GM10248 (cell line): ENCODE data around the gene SPPL2C.
A peak's percentile ranks its signal among the peaks of the same experiment; 100 is the strongest.

ENCODE experiments used
- CTCF ChIA-PET: fragments of 300-600 bp; sonication (Branson Sonifier 250); formaldehyde crosslinking; extraction: SDS; loops from one replicate; lab custom pipeline; 2021; ENCODE audit warnings: antibody characterized with exemption; lab: Yijun Ruan, JAX
- POLR2A ChIA-PET: fragments of 350-650 bp; sonication (Branson Sonifier 250); formaldehyde crosslinking; extraction: SDS; loops from one replicate; lab custom pipeline; 2020; ENCODE audit warnings: antibody characterized with exemption; lab: Yijun Ruan, JAX
- DNase-seq: peaks from one replicate; pipeline ENCODE4 v3.0.0; 2012; ENCODE audit errors: extremely low spot score
- TF ChIP-seq, protein P1 (sequence below): IDR thresholded peaks from 2 replicates; pipeline ENCODE4 v1.5.1; 2012; ENCODE audit warnings: mild to moderate bottlenecking, low read depth; ENCODE audit errors: extremely low read depth, missing control alignments, control extremely low read depth

Gene SPPL2C

DNA sequence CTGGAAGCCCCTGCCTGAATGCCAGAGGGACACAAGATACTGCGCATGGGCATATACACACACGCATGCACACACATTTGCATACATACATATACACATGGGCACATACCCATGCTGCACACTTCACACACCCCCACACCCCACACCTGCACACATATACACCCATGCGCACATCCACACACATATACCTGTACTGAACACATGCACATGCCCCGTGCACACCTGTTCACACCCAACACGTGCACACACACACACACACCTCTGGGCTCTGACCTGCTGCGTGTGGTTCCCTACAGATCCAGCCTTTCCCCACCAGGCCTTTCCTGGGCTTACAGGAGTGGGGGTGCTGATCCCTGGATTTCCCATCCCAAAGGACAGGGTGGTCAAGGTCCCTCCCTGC lies 6.3 kb downstream of the SPPL2C start:
- ChIA-PET POLR2A (no interaction called here), CTCF (interaction anchor here (0.9 to 4.0 kb wide), 8 partner anchors 12 to 210 kb away, joined by 3 to 35 read pairs (median 4); no protein-coding TSS in a partner anchor)
- DNase-seq = no peak
- TF ChIP-seq, protein P1, sequence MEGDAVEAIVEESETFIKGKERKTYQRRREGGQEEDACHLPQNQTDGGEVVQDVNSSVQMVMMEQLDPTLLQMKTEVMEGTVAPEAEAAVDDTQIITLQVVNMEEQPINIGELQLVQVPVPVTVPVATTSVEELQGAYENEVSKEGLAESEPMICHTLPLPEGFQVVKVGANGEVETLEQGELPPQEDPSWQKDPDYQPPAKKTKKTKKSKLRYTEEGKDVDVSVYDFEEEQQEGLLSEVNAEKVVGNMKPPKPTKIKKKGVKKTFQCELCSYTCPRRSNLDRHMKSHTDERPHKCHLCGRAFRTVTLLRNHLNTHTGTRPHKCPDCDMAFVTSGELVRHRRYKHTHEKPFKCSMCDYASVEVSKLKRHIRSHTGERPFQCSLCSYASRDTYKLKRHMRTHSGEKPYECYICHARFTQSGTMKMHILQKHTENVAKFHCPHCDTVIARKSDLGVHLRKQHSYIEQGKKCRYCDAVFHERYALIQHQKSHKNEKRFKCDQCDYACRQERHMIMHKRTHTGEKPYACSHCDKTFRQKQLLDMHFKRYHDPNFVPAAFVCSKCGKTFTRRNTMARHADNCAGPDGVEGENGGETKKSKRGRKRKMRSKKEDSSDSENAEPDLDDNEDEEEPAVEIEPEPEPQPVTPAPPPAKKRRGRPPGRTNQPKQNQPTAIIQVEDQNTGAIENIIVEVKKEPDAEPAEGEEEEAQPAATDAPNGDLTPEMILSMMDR = no peak

DNA sequence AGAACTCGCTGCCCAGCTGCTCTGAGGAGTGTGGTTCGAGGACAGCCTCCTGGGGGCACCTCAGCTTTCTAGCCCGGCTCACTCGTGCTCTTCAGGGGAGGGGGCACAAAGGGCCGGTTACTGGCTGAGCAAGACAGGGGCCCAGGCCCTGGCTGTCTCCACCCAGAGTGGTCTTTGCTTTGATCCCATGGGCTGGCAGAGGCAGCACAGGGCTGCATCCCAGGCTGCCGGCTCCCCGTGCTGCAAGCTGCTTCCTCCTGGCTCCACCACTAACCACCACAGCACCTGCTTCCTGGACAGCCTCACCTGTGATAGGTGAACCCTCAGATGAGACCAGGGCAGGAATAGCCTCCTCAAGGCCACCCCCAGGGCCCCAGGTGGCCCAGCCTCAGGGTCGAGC lies 6.8 kb downstream of the SPPL2C start:
- ChIA-PET POLR2A (no interaction called here), CTCF (interaction anchor here (0.9 to 4.0 kb wide), 17 partner anchors 12 to 456 kb away, joined by 3 to 35 read pairs (median 3); no protein-coding TSS in a partner anchor)
- TF ChIP-seq, protein P1 = no peak
- no peak for DNase-seq

DNA sequence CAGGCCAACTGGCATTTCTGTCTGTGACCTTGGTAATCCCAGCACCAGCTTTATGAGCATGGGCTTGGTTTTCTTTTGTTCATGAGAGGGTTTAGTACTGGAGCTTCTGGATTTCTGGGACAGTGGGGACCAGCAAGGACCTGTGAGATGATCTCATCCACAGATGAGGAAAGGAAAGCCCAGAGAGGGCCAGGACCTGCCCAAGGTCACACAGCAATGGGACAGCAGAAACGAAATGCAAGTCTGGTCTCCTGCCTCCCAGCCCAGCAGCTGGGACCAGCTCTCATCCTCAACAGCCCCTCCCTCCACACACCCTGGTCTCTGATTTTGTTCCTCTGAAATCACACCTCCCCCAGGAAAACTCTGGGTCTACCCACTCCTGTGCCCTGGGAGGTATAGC lies 7.2 kb downstream of the SPPL2C start:
- no peak for DNase-seq
- ChIA-PET POLR2A (no interaction called here), CTCF (interaction anchor here (0.8 to 4.0 kb wide), 30 partner anchors 9 to 716 kb away, joined by 3 to 35 read pairs (median 4); partner anchors contain the start of gene ACBD4)
- TF ChIP-seq, protein P1 = no peak

- TF ChIP-seq, protein P1 = peak; percentile 90
- CTCF ChIA-PET = interaction anchor here (0.8 to 4.0 kb wide), 29 partner anchors 9 to 717 kb away, joined by 3 to 35 read pairs (median 4); partner anchors contain the start of gene ACBD4
- DNase-seq = peak; percentile 68
- POLR2A ChIA-PET = no interaction called here
Measured at GRCh38 chr17:45852535-45853297, 8.0 kb downstream of the SPPL2C start.

DNA sequence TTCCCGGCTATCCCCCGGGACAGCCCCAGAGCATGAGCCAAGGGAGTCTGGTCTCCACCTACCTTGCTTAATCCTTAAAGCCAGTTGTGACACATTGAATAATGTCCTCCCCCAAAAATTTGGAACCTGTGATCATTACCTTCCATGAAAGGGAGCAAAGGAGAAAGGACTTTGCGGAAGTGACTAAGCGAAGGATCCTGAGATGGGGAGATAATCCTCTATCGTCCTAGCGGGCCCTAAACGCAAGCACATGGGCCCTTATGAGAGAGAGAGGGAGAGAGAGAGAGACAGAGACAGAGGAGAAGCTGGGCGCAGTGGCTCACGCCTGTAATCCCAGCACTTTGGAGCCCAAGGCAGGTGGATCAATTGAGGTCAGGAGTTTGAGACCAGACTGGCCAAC lies 9.5 kb downstream of the SPPL2C start:
- CTCF ChIA-PET = interaction anchor here (1.3 kb wide), 1 partner anchor 22 kb away, joined by 3 read pairs; no protein-coding TSS in a partner anchor
- DNase-seq = no peak
- TF ChIP-seq, protein P1 = no peak
- POLR2A ChIA-PET = no interaction called here

DNA sequence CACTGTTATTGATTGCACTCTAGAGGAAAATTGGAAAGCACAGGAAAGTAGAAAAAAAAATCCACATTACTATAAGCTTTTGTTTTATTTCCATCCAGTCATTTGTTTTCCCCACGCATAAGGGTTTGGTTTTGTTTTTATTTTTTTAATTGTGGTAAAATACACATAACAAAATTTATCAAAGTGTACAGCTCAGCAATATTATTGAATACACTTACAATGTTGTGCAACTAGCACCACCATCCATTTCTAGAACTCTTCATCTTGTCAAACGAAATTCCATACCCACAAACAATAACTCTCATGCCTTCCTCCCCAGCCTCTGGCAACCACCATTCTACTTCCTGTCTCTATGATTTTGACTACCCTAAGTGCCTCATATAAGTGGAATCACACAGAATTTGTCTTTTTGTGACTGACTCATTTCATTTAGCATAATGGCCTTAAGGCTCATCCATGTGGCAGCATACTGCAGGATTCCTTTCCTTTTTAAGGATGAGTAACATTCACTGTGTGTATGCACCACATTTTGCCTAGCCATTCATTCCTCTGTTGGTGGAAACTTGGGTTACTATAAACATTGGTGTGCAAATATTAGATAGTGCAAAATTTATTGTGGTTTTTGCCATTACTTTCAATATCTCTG lies 11.1 kb downstream of the SPPL2C start:
- POLR2A ChIA-PET = no interaction called here
- TF ChIP-seq, protein P1 = no peak
- no peak for DNase-seq
- CTCF ChIA-PET = interaction anchor here (1.0 to 1.3 kb wide), 2 partner anchors 24 to 216 kb away, joined by 3 to 4 read pairs; no protein-coding TSS in a partner anchor
